ENCODE measurements around the gene AUP1. TPM values are rescaled to one million over a fixed set of nuclear protein-coding genes. Genes with fewer than 3 reads are reported as not detected.
"Not testable (repeated sequence)": the region's sequence is repeated elsewhere in the genome, so short reads cannot be mapped to it uniquely, and the experiment has no call there.

AUP1 gene
- total RNA-seq, 2 donors from 2014 or later, result 64.4 to 67.0 TPM

DNA sequence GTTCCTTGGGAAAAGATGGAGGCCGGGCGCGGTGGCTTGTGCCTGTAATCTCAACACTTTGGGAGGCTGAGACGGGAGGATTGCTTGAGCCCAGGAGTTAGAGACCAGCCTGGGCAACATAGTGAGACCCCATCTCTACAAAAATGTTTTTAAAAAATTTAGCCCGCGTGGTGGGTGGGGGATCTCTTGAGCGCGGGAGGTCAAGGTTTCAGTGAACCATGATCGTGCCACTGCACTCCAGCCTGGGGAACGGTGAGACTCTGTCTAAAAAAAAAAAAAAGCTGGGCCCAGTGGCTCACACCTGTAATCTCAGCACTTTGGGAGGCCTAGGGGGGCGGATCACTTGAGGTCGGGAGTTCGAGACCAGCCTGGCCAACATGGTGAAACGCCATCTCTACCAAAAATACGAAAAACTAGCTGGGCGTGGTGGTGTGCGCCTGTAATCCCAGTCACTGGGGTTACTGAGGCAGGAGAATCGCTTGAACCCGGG is 45.8 kb downstream of the AUP1 start:
- DNase-seq (ENCODE audit: low spot score), result not testable (repeated sequence)
- intact Hi-C loops (cut with DNase I), result loop anchor here (5.0 kb wide), 2 partner anchors 99 to 104 kb away; no protein-coding TSS in a partner anchor

DNA sequence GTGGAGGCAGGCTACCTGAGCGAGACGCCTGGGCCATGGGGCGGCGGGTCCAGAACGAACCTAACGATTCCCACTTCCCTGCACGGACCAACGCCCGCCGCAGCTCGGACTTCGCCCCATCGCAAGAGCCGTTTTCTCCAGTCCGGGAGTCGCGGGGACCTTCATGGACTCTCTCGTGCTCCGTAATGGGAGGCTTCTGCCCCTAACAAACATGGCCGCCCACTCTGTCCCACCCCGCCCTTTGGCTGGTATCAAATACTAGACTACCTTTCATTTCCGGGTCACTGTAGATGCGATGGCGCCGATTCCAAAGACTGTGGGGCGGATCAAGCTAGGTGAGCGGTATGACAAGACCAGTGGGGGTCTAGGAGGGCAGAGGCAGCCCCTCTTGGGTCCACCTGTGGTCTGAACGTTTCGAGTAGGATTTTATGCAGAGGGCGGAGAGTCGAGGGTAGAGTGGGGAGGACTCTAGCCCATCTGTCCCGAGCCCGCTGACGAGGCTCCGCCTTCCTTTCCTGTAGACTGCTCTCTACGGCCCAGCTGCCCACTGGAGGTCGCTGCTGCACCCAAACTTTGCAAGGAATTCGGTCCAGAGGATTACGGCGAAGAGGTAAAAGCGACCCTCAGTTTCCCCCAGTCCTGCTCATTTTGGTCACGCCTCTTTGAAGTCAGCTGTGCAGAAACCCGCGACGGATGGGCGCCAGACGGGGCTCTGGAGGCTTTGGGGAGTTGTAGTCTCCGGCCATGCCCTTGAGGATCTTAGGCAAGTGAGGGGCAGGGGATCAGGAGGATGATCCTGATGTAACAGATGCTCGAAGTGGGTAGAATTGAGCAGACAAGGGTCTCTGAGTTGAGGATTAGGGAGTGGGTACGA is 46.5 kb downstream of the AUP1 start, which contains the start of the genes CCDC142 and TTC31:
Gene CCDC142 (minus strand): TSS at position 198 of the 874 bp plus-strand sequence. CDS start 161 bp downstream, at position 37.
Gene TTC31 (plus strand): TSS at position 281 of the 874 bp plus-strand sequence. CDS start 15 bp downstream, at position 296.
- intact Hi-C loops (cut with DNase I), result loop anchor here (5.0 kb wide), 2 partner anchors 99 to 104 kb away; no protein-coding TSS in a partner anchor
- DNase-seq (ENCODE audit: low spot score), result peak; percentile 99

DNA sequence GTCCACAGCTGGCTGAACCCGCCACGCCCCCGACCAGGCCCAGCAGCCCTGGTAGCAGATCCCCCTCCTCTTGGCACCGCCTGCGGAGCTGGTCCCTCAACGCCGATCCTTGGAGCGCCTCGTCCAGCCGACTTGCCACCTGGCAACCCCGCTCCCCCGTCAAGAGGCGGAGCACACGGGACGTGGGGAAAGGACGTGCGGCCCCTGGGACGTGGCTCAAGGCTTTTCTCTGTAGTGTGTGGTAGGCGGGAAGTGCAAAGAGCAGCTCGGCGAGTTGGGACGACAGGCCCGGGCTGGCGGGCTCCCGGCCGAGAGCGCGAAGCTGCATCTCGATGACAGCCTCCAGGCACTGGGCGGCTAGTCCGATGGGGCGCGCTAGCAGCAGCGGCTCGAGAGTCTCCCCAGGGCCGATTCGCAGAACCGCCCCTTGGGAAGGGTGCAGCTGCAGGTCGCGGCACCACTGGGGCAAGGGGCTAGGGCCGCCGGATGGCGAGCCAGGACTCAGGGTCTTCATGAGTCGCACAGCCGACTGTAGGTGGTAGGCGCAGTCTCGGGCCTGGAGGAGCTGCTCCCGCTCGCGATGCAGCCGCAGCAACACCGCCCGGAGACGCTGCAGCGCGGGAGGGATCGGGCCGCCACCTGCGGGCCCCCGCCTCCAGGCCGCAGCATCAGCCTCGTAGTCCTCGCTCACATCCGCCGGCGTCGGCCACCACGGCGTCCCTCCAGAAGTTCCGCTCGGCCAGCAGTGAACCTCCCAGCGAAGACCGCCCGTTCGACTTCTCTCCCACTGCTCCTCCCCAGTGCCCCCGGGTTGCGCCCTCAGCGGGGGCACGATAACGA is 47.3 kb downstream of the AUP1 start:
- peak; percentile 91 for DNase-seq (ENCODE audit: low spot score)
- intact Hi-C loops (cut with DNase I), result loop anchor here (5.0 kb wide), 2 partner anchors 100 to 105 kb away; no protein-coding TSS in a partner anchor

GRCh38 chr2:74481431-74481830 is 48.1 kb downstream of the AUP1 start:
- intact Hi-C loops (cut with DNase I), result loop anchor here (5.0 kb wide), 2 partner anchors 101 to 106 kb away; no protein-coding TSS in a partner anchor
- no peak for DNase-seq (ENCODE audit: low spot score)

Other genes with a start within 250 kb of the AUP1 start
- 1 to 10 TPM; 3.9 to 5.3 TPM for gene SLC4A5, start 186.3 kb downstream of the AUP1 start, total RNA-seq
- 100 to 1,000 TPM; 165 to 167 TPM for gene DCTN1, start 149.4 kb downstream of the AUP1 start, total RNA-seq
- gene C2orf81, start 108.1 kb downstream of the AUP1 start, total RNA-seq, result 1 to 10 TPM; 2.3 to 2.7 TPM
- gene WDR54, start 108.0 kb downstream of the AUP1 start, total RNA-seq, result 1 to 10 TPM; 7.9 to 9.4 TPM
- gene RTKN, start 87.8 kb downstream of the AUP1 start, total RNA-seq, result 10 to 100 TPM; 10.6 to 16.8 TPM
- gene INO80B, start 74.6 kb downstream of the AUP1 start, total RNA-seq, result 10 to 100 TPM; 20.5 TPM
- gene WBP1, start 71.3 kb downstream of the AUP1 start, total RNA-seq, result 10 to 100 TPM; 28.2 to 40.5 TPM
- 10 to 100 TPM; 25.1 to 30.2 TPM for gene MOGS, start 64.3 kb downstream of the AUP1 start, total RNA-seq
- gene MRPL53, start 57.0 kb downstream of the AUP1 start, total RNA-seq, result 10 to 100 TPM; 47.1 to 53.2 TPM
- 10 to 100 TPM in 1 of 2 donors, 1 to 10 TPM in 1; 9.9 to 11.2 TPM for gene CCDC142, start 46.7 kb downstream of the AUP1 start, total RNA-seq
- 10 to 100 TPM; 13.2 to 15.0 TPM for gene TTC31, start 46.6 kb downstream of the AUP1 start, total RNA-seq
- gene LBX2, start 30.1 kb downstream of the AUP1 start, total RNA-seq, result 1 to 10 TPM in 1 of 2 donors, not detected in 1; 1.5 TPM
- 10 to 100 TPM; 21.6 to 23.6 TPM for gene PCGF1, start 22.0 kb downstream of the AUP1 start, total RNA-seq
- gene TLX2, start 15.3 kb downstream of the AUP1 start, total RNA-seq, result not detected
- gene DQX1, start 3.5 kb downstream of the AUP1 start, total RNA-seq, result not detected
- 10 to 100 TPM; 22.4 to 30.4 TPM for gene HTRA2, start 227 bp upstream of the AUP1 start, total RNA-seq
- gene LOXL3, start 24.2 kb upstream of the AUP1 start, total RNA-seq, result 10 to 100 TPM in 1 of 2 donors, 1 to 10 TPM in 1; 6.1 to 11.8 TPM
- gene DOK1, start 25.0 kb upstream of the AUP1 start, total RNA-seq, result 10 to 100 TPM; 11.0 to 12.2 TPM
- gene M1AP, start 118.6 kb upstream of the AUP1 start, total RNA-seq, result under 1 TPM in 1 of 2 donors, not detected in 1; 0.19 TPM
- 1 to 10 TPM; 3.2 to 3.9 TPM for gene SEMA4F, start 124.5 kb upstream of the AUP1 start, total RNA-seq

Measured in posterior vena cava (tissue), 2 donors.